ENCODE data around the gene MRPL21. TPM values are rescaled to one million over a fixed set of nuclear protein-coding genes. Genes with fewer than 3 reads are reported as not detected.

The MRPL21 gene
- total RNA-seq, 1 experiment from 2014 or later = 82.3 TPM

DNA sequence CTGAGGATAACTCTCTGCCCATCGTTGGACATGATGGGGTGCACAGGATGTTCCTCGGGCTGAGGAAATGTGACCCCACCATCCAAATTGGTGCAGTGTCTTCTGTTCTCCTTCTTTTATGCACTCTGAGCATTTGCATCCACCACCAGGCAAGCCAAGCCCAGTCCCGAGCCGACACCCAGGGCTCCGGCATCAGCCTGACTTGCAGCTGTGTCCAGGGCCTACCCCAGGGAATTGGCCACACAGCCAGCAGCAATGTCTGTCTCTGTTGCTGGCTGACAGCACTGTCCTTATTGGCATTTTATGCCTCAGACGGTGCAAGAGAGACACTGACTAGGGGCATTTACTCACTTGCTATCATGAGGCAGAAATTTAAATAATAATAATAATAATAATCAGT is 36.6 kb downstream of the MRPL21 start:
- no peak for ATAC-seq
- Mint-ChIP-seq H3K27ac (no peak overlapping the region), H3K4me1 (peaks cover 25% of the 10 kb centered on the region), H3K9me3 (peaks cover 9% of the 10 kb centered on the region), H3K27me3 (ENCODE audit: low read depth) (no peaks in the 10 kb centered on the region), H3K4me3 (no peak overlapping the region), H3K36me3 (peaks cover 5% of the 10 kb centered on the region)
- ChIA-PET CTCF (no interaction called here), POLR2A (no interaction called here)
- TF ChIP-seq, protein P1, sequence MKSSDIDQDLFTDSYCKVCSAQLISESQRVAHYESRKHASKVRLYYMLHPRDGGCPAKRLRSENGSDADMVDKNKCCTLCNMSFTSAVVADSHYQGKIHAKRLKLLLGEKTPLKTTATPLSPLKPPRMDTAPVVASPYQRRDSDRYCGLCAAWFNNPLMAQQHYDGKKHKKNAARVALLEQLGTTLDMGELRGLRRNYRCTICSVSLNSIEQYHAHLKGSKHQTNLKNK (CRISPR knock-in tag; IDR thresholded peaks at IDR 0.05) = no peak
- TF ChIP-seq CBFB (CRISPR knock-in tag; IDR thresholded peaks at IDR 0.05; ENCODE audit: low read depth) (no peak), TEAD4 (CRISPR knock-in tag; IDR thresholded peaks at IDR 0.05) (no peak)
- TF ChIP-seq, protein P2, sequence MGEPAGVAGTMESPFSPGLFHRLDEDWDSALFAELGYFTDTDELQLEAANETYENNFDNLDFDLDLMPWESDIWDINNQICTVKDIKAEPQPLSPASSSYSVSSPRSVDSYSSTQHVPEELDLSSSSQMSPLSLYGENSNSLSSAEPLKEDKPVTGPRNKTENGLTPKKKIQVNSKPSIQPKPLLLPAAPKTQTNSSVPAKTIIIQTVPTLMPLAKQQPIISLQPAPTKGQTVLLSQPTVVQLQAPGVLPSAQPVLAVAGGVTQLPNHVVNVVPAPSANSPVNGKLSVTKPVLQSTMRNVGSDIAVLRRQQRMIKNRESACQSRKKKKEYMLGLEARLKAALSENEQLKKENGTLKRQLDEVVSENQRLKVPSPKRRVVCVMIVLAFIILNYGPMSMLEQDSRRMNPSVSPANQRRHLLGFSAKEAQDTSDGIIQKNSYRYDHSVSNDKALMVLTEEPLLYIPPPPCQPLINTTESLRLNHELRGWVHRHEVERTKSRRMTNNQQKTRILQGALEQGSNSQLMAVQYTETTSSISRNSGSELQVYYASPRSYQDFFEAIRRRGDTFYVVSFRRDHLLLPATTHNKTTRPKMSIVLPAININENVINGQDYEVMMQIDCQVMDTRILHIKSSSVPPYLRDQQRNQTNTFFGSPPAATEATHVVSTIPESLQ (CRISPR knock-in tag; IDR thresholded peaks at IDR 0.05) = no peak
- TF ChIP-seq, protein P3, sequence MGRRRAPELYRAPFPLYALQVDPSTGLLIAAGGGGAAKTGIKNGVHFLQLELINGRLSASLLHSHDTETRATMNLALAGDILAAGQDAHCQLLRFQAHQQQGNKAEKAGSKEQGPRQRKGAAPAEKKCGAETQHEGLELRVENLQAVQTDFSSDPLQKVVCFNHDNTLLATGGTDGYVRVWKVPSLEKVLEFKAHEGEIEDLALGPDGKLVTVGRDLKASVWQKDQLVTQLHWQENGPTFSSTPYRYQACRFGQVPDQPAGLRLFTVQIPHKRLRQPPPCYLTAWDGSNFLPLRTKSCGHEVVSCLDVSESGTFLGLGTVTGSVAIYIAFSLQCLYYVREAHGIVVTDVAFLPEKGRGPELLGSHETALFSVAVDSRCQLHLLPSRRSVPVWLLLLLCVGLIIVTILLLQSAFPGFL (CRISPR knock-in tag; IDR thresholded peaks at IDR 0.05; ENCODE audit: borderline replicate concordance) = no peak
- no peak for DNase-seq (ENCODE audit: low spot score)

DNA sequence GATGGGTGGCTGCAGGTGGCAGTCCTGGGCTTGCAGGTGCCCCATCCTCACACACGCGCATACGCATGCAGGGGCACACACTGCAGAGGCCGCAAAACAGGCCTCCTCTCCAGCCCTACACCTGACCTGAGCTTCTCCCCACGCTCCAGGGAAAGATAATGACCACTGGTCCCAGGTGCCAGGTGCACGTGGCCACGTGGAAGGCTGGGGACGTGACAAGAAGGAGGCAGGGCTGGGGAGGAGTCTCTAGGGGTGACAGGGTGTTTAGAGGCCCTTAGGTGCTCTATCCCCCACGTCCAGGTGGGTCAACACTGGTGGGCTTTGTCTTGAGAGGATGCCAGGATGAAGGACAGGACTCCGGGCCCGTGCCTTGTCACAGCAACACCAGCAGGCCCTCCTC is 38.4 kb downstream of the MRPL21 start:
- CTCF ChIA-PET = no interaction called here
- H3K27me3 Mint-ChIP-seq (ENCODE audit: low read depth) = no peaks in the 10 kb centered on the region
- POLR2A ChIA-PET = no interaction called here
- H3K9me3 Mint-ChIP-seq = peaks cover 9% of the 10 kb centered on the region
- DNase-seq (ENCODE audit: low spot score) = no peak
- H3K4me1 Mint-ChIP-seq = peaks cover 19% of the 10 kb centered on the region
- no peak overlapping the region for H3K4me3 Mint-ChIP-seq
- ATAC-seq = no peak
- peak overlapping the region; percentile 27; the same call in 1 of the 2 replicates for H3K27ac Mint-ChIP-seq
- TF ChIP-seq SP1 (CRISPR knock-in tag; conservative IDR thresholded peaks at IDR 0.05) (no peak), CBFB (CRISPR knock-in tag; IDR thresholded peaks at IDR 0.05; ENCODE audit: low read depth) (no peak), FOXJ3 (CRISPR knock-in tag; IDR thresholded peaks at IDR 0.05; ENCODE audit: borderline replicate concordance) (no peak), ZNF671 (CRISPR knock-in tag; IDR thresholded peaks at IDR 0.05) (no peak), ZNF219 (CRISPR knock-in tag; IDR thresholded peaks at IDR 0.05; ENCODE audit: borderline replicate concordance) (no peak), SMAD3 (CRISPR knock-in tag; IDR thresholded peaks at IDR 0.05; ENCODE audit: borderline replicate concordance) (no peak), NFE2L1 (CRISPR knock-in tag; IDR thresholded peaks at IDR 0.05) (no peak)
- TF ChIP-seq, protein P3 (CRISPR knock-in tag; IDR thresholded peaks at IDR 0.05; ENCODE audit: borderline replicate concordance) = no peak
- TF ChIP-seq, protein P4, sequence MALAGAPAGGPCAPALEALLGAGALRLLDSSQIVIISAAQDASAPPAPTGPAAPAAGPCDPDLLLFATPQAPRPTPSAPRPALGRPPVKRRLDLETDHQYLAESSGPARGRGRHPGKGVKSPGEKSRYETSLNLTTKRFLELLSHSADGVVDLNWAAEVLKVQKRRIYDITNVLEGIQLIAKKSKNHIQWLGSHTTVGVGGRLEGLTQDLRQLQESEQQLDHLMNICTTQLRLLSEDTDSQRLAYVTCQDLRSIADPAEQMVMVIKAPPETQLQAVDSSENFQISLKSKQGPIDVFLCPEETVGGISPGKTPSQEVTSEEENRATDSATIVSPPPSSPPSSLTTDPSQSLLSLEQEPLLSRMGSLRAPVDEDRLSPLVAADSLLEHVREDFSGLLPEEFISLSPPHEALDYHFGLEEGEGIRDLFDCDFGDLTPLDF (CRISPR knock-in tag; IDR thresholded peaks at IDR 0.05) = no peak
- TF ChIP-seq, protein P2 (CRISPR knock-in tag; IDR thresholded peaks at IDR 0.05) = no peak
- H3K36me3 Mint-ChIP-seq = peaks cover 8% of the 10 kb centered on the region

DNA sequence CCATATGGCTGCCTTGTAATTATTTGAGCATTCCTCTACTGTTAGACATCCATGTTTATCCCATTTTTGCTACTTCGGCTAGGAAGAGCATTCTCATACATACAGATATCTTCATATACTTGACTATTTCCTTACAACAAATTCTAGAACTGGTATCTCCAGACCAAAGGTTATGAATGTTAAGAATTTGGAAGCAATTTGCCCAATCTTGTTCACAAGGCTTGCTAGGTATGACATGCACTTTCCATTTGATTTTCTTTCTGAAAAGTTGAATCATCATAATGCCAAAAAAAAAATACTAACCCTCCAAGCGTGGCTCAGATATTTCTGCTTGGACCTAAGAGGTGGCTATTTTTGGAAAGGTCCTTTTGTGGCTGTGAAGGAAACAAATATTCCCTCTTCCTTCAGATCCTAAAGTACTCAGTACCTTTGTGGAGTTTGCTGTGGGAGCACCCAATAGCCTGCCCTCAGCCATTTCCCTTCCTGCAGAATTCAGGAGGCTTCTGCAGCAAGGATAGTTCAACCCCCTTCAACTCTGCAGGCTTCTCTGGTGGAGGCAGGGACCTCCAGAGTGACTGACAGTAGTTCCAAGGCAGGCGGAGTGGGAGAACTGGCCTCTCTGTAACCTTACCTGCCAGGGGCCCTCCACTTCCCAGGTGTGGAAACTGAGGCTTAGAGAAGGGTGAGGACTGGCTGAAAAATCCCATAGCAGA is 39.9 kb downstream of the MRPL21 start:
- POLR2A ChIA-PET = no interaction called here
- CTCF ChIA-PET = no interaction called here
- Mint-ChIP-seq H3K36me3 (peaks cover 8% of the 10 kb centered on the region), H3K4me3 (no peak overlapping the region), H3K27me3 (ENCODE audit: low read depth) (no peaks in the 10 kb centered on the region), H3K4me1 (peaks cover 6% of the 10 kb centered on the region), H3K9me3 (peaks cover 15% of the 10 kb centered on the region), H3K27ac (no peak overlapping the region)
- ATAC-seq = no peak
- no peak for DNase-seq (ENCODE audit: low spot score)
- no peak for TF ChIP-seq PRRX2 (CRISPR knock-in tag; IDR thresholded peaks at IDR 0.05)
- TF ChIP-seq FOXK1 (CRISPR knock-in tag; IDR thresholded peaks at IDR 0.05) = no peak
- TF ChIP-seq, protein P5, sequence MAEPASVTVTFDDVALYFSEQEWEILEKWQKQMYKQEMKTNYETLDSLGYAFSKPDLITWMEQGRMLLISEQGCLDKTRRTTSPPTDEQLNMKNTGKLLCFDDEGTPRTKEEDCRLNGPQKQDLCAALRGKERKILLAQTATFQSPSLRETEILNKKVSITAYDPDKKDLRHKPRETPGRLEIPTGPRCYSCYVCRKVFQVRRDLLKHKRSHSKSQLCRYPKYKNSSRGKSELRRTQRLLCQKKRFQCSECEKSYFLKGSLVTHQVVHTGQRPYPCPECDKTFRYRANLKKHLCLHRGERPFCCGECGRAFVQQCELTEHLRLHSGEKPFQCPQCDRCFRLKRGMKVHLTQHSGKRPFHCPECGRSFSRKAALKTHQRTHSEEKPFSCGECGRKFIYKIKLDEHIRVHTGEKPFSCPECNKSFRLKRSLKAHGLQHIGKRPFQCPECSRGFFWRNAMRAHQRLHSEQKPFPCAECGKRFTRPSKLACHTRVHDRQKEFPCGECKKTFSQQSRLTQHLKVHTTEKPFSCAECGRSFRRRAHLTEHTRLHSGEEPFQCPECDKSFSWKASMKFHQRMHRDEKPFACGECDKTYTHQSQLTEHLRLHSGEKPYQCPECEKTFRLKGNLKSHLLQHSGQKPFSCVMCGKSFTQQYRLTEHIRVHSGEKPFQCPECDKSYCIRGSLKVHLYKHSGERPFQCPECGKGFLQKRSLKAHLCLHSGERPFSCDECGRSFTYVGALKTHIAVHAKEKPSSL (CRISPR knock-in tag; conservative IDR thresholded peaks at IDR 0.05) = no peak
- TF ChIP-seq, protein P6, sequence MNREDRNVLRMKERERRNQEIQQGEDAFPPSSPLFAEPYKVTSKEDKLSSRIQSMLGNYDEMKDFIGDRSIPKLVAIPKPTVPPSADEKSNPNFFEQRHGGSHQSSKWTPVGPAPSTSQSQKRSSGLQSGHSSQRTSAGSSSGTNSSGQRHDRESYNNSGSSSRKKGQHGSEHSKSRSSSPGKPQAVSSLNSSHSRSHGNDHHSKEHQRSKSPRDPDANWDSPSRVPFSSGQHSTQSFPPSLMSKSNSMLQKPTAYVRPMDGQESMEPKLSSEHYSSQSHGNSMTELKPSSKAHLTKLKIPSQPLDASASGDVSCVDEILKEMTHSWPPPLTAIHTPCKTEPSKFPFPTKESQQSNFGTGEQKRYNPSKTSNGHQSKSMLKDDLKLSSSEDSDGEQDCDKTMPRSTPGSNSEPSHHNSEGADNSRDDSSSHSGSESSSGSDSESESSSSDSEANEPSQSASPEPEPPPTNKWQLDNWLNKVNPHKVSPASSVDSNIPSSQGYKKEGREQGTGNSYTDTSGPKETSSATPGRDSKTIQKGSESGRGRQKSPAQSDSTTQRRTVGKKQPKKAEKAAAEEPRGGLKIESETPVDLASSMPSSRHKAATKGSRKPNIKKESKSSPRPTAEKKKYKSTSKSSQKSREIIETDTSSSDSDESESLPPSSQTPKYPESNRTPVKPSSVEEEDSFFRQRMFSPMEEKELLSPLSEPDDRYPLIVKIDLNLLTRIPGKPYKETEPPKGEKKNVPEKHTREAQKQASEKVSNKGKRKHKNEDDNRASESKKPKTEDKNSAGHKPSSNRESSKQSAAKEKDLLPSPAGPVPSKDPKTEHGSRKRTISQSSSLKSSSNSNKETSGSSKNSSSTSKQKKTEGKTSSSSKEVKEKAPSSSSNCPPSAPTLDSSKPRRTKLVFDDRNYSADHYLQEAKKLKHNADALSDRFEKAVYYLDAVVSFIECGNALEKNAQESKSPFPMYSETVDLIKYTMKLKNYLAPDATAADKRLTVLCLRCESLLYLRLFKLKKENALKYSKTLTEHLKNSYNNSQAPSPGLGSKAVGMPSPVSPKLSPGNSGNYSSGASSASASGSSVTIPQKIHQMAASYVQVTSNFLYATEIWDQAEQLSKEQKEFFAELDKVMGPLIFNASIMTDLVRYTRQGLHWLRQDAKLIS (CRISPR knock-in tag; IDR thresholded peaks at IDR 0.05; ENCODE audit: borderline replicate concordance) = no peak
